ENCODE data around the gene MADD.
"Not testable (repeated sequence)": the region's sequence is repeated elsewhere in the genome, so short reads cannot be mapped to it uniquely, and the experiment has no call there.

MADD gene

GRCh38 chr11:47274495-47275235 is 4.7 kb downstream of the MADD start:
- DNase-seq (ENCODE audit: low read depth) = no peak

DNA sequence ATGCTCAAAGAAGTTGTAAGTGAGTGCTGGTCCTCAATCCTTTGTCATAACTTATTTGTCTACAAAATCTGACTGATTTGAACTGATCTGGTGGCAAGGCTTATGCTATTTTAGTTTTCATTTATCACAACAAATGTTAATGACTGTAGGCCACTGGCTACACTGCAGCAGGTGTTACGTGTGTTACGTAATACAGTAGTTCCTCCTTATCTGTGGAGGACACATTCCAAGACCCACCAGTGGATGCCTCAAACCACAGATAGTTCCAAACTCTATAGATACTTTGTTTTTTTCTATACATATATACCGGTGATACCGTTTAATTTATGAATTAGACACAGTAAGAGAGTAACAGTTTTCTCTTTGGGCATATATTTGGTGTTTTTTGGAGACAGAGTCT is 7.0 kb downstream of the MADD start:
- DNase-seq (ENCODE audit: low read depth) = no peak

DNA sequence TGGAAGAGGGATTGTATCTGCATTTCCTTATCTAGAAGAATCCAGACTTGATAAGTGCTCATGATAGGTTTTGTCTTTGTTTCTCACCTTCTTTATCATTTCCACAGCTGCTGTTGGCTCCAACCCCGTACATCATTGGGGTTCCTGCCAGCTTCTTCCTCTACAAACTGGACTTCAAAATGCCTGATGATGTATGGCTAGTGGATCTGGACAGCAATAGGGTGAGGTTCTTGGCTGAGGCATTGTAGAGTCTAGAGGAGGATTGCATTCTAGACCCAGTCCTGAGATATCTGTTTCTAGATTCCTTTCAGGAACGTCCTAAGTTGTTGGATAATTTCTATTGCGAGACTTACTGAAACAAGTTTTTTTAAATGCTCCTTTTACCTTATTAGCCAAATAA is 8.1 kb downstream of the MADD start:
- DNase-seq (ENCODE audit: low read depth) = no peak

DNA sequence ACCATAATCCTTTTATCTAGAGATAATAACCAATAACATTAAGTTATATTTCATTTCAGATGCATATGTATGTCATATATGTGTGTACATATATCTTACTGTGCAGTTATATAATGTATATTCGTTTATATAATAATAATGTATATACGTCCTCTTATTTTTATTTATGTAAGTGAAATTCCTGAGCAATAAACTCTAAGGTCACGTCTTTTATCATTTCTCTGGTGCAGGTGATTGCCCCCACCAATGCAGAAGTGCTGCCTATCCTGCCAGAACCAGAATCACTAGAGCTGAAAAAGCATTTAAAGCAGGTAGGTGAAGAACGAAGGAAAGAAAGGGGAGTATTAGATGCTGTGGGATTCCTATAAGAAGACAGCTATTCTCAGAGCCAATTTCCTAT is 8.8 kb downstream of the MADD start:
- DNase-seq (ENCODE audit: low read depth) = no peak

DNA sequence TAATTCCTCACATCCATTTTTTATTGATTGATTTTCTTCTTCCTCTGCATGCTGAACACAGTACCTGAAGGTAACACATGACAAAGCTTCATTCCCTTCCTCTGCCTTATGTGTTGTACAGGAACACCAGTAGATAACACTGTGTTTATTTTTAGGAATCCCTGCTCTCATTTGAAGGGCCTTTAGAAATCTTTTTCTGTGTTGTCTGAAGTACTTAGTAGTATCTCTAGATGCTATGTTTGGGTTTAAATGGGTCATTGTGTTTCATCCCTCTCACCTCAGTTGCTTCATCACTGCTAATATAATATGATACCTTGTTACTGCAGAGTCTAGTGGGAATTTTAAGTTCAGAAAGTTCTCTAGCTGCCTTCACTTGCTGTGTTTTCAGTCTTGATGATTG is 10.2 kb downstream of the MADD start:
- DNase-seq (ENCODE audit: low read depth) = no peak

DNA sequence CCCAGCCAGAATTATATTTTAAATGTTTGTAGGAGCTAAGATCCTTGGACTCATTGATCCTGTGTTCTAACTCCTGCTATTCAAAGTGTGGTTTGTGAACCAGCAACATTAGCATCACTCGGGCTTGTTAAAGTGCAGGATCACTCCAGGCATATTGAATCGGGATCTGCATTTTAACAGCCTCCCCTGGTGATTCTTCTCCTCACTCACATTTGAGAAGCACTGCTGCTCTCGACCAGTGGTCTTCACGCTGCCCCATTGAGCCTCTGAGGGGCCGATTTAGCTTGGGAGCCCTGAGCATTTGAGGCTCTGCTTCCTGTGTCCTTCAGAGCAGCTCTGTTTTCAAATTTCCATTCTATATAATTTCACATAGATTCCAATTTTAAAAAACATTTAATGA is 10.9 kb downstream of the MADD start:
- DNase-seq (ENCODE audit: low read depth) = no peak

- DNase-seq (ENCODE audit: low read depth) = no peak
Measured at GRCh38 chr11:47282462-47282861, 12.5 kb downstream of the MADD start.

- no peak for DNase-seq (ENCODE audit: low read depth)
Measured at GRCh38 chr11:47284151-47284550, 14.2 kb downstream of the MADD start.

- DNase-seq (ENCODE audit: low read depth) = no peak
Measured at GRCh38 chr11:47285969-47286770, 16.2 kb downstream of the MADD start.

GRCh38 chr11:47288066-47288465 is 18.1 kb downstream of the MADD start:
- no peak for DNase-seq (ENCODE audit: low read depth)

GRCh38 chr11:47289856-47290255 is 19.9 kb downstream of the MADD start:
- no peak for DNase-seq (ENCODE audit: low read depth)

DNA sequence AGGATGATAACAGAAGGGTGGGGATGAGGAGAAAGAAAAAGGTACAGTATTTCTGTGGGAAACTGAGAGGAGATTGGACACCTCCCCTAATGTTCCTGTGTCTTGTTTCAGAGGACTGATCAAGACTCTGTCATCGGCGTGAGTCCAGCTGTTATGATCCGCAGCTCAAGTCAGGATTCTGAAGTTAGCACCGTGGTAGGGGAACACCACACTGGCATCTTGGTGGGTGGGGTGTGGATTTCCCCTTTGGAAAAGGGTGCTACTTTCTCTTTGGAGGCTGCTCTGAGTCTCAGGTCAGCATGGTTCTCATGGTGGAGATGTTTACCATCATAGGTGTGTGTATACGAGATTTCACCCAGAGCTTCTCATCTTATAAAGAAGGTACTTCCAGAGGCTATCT is 25.5 kb downstream of the MADD start:
- DNase-seq (ENCODE audit: low read depth) = no peak

DNA sequence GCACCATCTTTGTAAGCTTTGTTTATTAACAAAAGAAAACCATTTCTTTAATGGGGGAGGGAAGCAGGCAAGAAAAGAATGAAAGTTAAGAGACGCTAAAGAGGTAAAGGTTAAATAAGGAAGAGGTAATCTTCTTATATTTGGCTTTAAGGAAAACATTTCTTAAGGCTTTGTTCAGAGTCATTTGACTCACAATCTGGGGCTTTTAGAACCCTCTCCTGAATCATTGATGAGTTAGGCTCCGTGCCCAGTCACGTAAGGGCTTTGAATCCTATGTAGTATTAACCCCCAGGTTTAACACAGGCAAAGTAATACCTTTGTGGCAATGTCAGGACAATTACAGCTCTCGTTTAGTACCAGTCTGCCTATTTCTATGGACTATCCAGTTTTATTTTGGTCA is 26.1 kb downstream of the MADD start:
- no peak for DNase-seq (ENCODE audit: low read depth)

DNA sequence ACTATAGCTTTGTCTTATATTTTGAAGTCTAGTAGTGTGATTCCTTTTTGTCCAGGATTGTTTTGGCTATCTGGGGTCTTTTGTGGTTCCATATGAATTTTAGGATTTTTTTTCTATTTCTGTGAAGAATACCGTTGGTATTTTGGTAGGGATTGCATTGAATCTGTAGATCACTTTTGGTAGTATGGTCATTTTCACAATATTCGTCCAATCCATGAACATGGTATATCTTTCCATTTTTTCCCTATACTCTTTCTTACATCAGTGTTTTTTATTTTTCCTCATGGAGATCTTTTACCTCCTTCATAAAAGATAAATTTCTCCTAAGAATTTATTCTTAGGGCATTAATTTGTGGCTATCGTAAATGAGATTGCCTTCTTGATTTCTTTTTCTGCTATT is 29.1 kb downstream of the MADD start:
- no peak for DNase-seq (ENCODE audit: low read depth)

GRCh38 chr11:47302853-47303252 is 32.9 kb downstream of the MADD start:
- no peak for DNase-seq (ENCODE audit: low read depth)

- no peak for DNase-seq (ENCODE audit: low read depth)
Measured at GRCh38 chr11:47305734-47306483, 36.0 kb downstream of the MADD start.

DNA sequence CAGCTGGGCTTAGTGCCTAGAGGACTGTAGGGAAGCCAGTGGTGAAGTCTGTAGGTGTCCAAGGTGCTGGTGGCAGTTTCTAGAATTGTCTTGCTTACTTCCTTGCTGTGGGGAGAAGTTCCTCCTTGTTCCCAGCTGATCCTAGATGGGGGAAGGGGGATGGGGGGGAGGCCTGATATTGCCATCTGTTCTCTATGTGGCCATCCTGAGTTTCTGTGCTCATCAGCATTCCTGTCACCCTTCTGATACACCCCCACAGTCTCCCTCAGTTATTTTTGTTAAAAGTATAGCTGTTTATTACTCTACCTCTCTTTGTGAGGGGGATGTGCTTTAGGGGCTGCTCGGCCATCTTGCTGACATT is 36.5 kb downstream of the MADD start:
- no peak for DNase-seq (ENCODE audit: low read depth)

DNA sequence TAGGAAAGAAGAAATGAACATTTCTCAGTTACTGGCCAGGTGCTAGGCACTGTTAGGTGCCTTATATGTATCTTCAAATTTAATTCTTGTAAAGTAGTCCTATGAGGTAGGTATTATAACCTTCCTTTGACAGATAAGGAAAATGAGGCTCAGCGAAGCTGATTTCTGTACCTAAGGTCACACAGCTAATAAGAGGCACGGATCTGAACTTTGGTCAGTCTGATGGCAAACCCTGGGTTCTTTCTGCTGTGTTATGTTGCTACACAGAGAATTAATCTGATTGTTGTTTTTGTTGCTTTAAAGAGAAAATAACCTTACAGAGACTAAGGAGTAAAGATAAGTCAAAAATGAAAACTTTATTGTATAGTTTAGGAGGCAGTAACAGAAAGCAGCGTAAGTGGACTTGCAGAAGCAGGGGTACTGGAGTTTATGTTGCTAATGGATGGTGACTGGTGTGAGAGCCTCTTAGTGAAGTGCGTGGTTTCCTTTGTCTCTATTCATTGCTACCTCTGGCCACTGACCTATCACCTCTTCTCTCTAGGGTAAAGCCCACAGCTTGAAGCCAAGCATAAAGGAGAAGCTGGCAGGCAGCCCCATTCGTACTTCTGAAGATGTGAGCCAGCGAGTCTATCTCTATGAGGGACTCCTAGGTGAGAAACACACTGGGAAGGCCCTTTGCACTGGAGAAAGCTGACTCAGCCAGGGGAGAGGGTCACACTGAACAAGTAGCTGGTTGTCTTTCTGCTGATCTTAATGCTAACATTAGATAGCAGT is 38.3 kb downstream of the MADD start:
- no peak for DNase-seq (ENCODE audit: low read depth)

DNA sequence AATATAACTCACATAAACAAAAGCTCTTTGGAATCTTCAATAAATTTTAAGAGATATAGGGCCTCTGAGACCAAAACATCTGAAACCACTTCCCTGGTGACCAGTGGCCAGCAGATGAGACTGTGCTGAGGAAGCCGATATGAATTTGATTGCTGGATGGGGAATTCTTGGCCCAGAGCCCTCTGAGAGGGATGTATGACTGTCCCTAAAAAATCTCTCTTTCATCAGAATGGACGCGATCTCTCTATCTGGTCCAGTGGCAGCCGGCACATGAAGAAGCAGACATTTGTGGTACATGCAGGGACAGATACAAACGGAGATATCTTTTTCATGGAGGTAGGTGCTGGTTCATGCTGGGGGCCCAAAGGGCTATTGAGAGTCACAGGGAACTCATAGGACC is 45.1 kb downstream of the MADD start:
- DNase-seq (ENCODE audit: low read depth) = no peak

GRCh38 chr11:47316501-47316900 is 46.6 kb downstream of the MADD start:
- not testable (repeated sequence) for DNase-seq (ENCODE audit: low read depth)

DNA sequence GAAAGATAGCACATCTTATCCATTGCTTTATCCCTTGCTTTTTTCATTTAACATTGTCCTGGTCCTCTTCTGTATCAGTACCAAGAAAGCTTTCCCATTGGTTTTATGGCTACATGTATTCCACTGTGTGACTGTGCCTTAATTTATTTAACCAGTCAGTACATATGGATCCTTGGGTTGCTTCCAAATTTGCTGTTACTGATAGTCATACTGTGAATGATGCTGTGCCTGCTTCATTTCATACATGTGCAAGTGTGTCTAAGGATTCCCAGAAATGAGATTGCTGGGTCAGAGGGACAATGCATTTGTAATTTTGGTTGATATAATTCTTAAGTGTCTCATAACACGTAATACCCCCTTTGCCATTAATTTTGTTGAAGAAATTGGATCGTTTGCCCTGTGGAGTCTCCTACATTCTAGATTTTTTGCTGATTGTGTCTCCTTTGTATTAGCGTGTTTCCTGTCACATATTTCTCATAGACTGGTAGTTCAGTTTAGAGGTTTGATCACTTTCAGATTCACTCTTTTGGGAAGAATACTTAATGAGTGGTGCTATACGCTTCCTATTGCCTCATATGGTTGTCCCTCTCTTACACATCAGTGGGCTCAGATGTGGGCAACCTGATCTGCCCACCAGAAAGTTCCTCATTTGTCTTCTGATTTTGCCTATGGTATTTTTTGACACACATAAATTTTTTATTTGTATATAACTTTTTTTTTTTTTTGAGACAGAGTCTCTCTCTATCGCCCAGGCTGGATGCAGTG is 47.3 kb downstream of the MADD start:
- no peak for DNase-seq (ENCODE audit: low read depth)

DNA sequence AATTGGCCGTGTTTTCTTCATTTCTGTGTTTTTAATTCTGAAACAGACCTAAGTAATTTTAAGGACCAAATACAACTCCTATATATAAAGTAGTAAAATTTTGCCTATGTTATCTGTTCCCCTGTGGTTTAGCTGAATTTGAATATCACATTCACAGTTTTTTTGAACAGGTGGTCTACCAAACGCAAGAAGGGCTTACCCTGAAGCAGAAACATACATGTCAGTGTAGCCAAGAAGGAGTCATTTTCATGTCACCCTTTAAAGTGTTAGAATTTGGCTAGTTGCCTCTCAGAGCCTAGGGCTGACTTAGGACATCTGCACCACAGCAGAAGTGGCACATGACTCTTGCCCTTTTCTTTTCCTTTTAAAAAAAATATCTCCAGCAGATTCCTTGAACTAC is 48.2 kb downstream of the MADD start:
- no peak for DNase-seq (ENCODE audit: low read depth)

All from stimulated activated CD4-positive, alpha-beta T cell treated with anti-CD3 and anti-CD28 coated beads, Interleukin-2, amount 100 ng/mL, for 4 hours (primary cell).